HEK293 (cell line): ENCODE results near the gene IP6K3.

Source experiments
- ZFP69B ChIP-seq: fragments of 450-650 bp; formaldehyde crosslinking; IDR thresholded peaks from 2 replicates; pipeline ENCODE4 v1.5.1; 2016; ENCODE audit warnings: missing biosample characterization, missing genetic modification characterization
- ZNF140 ChIP-seq: fragments of 450-650 bp; formaldehyde crosslinking; IDR thresholded peaks from 2 replicates; pipeline ENCODE4 v1.5.1; 2016; ENCODE audit warnings: missing biosample characterization, missing genetic modification characterization
- ZNF146 ChIP-seq: fragments of 450-650 bp; formaldehyde crosslinking; IDR thresholded peaks from 2 replicates; pipeline ENCODE4 v1.5.1; 2016; ENCODE audit warnings: missing biosample characterization, missing genetic modification characterization
- ZNF645 ChIP-seq: fragments of 450-650 bp; formaldehyde crosslinking; IDR thresholded peaks from 2 replicates; pipeline ENCODE4; 2016; ENCODE audit warnings: missing biosample characterization, missing genetic modification characterization
- ZNF747 ChIP-seq: fragments of 450-650 bp; formaldehyde crosslinking; IDR thresholded peaks from 2 replicates; pipeline ENCODE4 v1.5.1; 2016; ENCODE audit warnings: missing biosample characterization, missing genetic modification characterization
- TF ChIP-seq, protein P1 (sequence below): fragments of 450-650 bp; formaldehyde crosslinking; IDR thresholded peaks from 2 replicates; pipeline ENCODE4 v1.5.1; 2016; ENCODE audit warnings: missing biosample characterization, missing genetic modification characterization

DNA sequence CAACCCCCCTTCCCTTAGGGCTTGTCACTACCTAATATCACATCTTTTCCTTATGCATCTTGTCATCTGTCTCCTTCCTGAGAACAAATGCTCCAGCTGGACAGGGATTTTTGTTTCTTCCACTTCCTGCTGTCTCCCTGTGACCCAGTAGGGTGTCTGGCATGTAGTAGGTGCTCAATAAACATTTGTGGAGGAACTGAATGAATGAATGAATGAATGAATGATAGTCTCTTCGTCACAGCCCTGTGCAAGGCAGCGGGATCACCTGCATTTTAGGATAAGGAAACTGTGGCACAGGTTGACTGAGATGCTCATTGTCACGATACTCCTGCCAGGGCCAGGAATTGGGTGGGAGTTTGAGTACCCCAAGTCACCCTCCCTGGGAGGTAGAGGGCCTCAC, 28.1 kb upstream of the IP6K3 start:
- no peak for TF ChIP-seq ZNF146
- TF ChIP-seq, protein P1, sequence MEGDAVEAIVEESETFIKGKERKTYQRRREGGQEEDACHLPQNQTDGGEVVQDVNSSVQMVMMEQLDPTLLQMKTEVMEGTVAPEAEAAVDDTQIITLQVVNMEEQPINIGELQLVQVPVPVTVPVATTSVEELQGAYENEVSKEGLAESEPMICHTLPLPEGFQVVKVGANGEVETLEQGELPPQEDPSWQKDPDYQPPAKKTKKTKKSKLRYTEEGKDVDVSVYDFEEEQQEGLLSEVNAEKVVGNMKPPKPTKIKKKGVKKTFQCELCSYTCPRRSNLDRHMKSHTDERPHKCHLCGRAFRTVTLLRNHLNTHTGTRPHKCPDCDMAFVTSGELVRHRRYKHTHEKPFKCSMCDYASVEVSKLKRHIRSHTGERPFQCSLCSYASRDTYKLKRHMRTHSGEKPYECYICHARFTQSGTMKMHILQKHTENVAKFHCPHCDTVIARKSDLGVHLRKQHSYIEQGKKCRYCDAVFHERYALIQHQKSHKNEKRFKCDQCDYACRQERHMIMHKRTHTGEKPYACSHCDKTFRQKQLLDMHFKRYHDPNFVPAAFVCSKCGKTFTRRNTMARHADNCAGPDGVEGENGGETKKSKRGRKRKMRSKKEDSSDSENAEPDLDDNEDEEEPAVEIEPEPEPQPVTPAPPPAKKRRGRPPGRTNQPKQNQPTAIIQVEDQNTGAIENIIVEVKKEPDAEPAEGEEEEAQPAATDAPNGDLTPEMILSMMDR: no peak
- no peak for TF ChIP-seq ZNF747 (tag by site-specific recombination)
- TF ChIP-seq ZNF140 (tag by site-specific recombination): no peak
- no peak for TF ChIP-seq ZNF645 (tag by site-specific recombination)
- no peak for TF ChIP-seq ZFP69B (tag by site-specific recombination)
